HepG2 (cell line): ENCODE measurements around the gene VWA5B1. TPM values are rescaled to one million over a fixed set of nuclear protein-coding genes. Genes with fewer than 3 reads are reported as not detected.
A peak's percentile ranks its signal among the peaks of the same experiment; 100 is the strongest.

Experiments used
- ATF4 ChIP-seq, 2 experiments: fragments of 450-650 bp in 1 of 2; sonication (generic) in 1 of 2; formaldehyde crosslinking; IDR thresholded peaks; 2 replicates each; pipeline versions ENCODE4 v1.5.0 to v1.8.0; 2020 to 2022; ENCODE audit warnings: mild to moderate bottlenecking in 1 of 2, missing genetic modification reagents in 1 of 2
- HOXA3 ChIP-seq: sonication (generic); formaldehyde crosslinking; IDR thresholded peaks from 2 replicates; pipeline ENCODE4 v1.5.0; 2020; ENCODE audit warnings: missing genetic modification reagents
- ISX ChIP-seq: sonication (generic); formaldehyde crosslinking; conservative IDR thresholded peaks from 2 replicates; pipeline ENCODE4 v1.5.0; 2020; ENCODE audit warnings: missing genetic modification reagents
- MNT ChIP-seq: fragments of 450-650 bp; IDR thresholded peaks from 2 replicates; pipeline ENCODE4 v1.6.1; 2016
- NFIB ChIP-seq: sonication (generic); formaldehyde crosslinking; IDR thresholded peaks from 2 replicates; pipeline ENCODE4 v1.9.0; 2021; ENCODE audit warnings: missing genetic modification reagents, mild to moderate bottlenecking, borderline replicate concordance
- SIX4 ChIP-seq: sonication (generic); formaldehyde crosslinking; IDR thresholded peaks from 2 replicates; pipeline ENCODE4 v1.4.0; 2020; ENCODE audit warnings: missing genetic modification reagents
- TEAD3 ChIP-seq: optimal IDR thresholded peaks from 2 replicates; pipeline ENCODE3; 2016; ENCODE audit warnings: borderline replicate concordance
- ZBTB4 ChIP-seq: sonication (generic); formaldehyde crosslinking; IDR thresholded peaks from 2 replicates; pipeline ENCODE4 v1.4.0; 2020; ENCODE audit warnings: missing genetic modification reagents, mild to moderate bottlenecking, borderline replicate concordance
- ZHX2 ChIP-seq, 2 experiments: sonication (generic) in 1 of 2; formaldehyde crosslinking in 1 of 2; IDR thresholded peaks; 2 replicates each; pipeline versions ENCODE4 v1.6.1 to v1.9.0; 2014 to 2022; ENCODE audit warnings: antibody characterized with exemption in 1 of 2, borderline replicate concordance in 1 of 2, inconsistent platforms in 1 of 2, low read depth in 1 of 2, missing genetic modification reagents in 1 of 2
- ZNF563 ChIP-seq: sonication (generic); formaldehyde crosslinking; IDR thresholded peaks from 2 replicates; pipeline ENCODE4 v1.8.0; 2022; ENCODE audit warnings: mild to moderate bottlenecking, moderate library complexity, missing genetic modification reagents
- ZNF687 ChIP-seq: sonication (generic); formaldehyde crosslinking; IDR thresholded peaks from 2 replicates; pipeline ENCODE4 v1.5.1; 2020; ENCODE audit warnings: mild to moderate bottlenecking, missing genetic modification reagents, moderate library complexity
- ZSCAN25 ChIP-seq: sonication (generic); formaldehyde crosslinking; IDR thresholded peaks from 2 replicates; pipeline ENCODE4 v1.8.0; 2022; ENCODE audit warnings: mild to moderate bottlenecking, missing genetic modification reagents
- polyA plus RNA-seq, 8 experiments: library from polyadenylated mRNA; depleted of rRNA in 3 of 8; stranded (reverse) in 7 of 8; unstranded in 1 of 8; fragments of >200 nt; fragmentation: Illumina TruSeq in 4 of 8; extraction: Trizol in 4 of 8; gene quantifications; 2 replicates each; pipeline versions ENCODE4 v1.2.1 to v1.2.3, GENCODE V29; 2011 to 2016; ENCODE audit warnings: low read depth in 4 of 8, missing spikeins in 1 of 8, mixed read lengths in 1 of 8; ENCODE audit not compliant: insufficient read depth in 1 of 8
- total RNA-seq, 5 experiments: library from RNA; depleted of rRNA; stranded (reverse); fragments of >200 nt; fragmentation: Illumina TruSeq; extraction: Trizol; gene quantifications; 2 replicates each; pipeline ENCODE4 v1.2.3, GENCODE V29; 2016; ENCODE audit warnings: low read depth in 1 of 5

The VWA5B1 gene
- total and polyA plus RNA-seq, 2 of the 13 experiments (the other 11 are each of a cell fraction or from before 2014, with no cell fraction given) = not detected

- no peak for TF ChIP-seq ATF4 (CRISPR knock-in tag; IDR thresholded peaks at IDR 0.05)
- TF ChIP-seq ZSCAN25 = peak; percentile 96
- TF ChIP-seq ZNF563 (CRISPR knock-in tag) = no peak
- TF ChIP-seq ZBTB4 (CRISPR knock-in tag) = no peak
- no peak for TF ChIP-seq ZHX2 (IDR thresholded peaks at IDR 0.05; ENCODE audit: low read depth)
- TF ChIP-seq ZHX2 (CRISPR knock-in tag; IDR thresholded peaks at IDR 0.05; ENCODE audit: borderline replicate concordance) = no peak
- TF ChIP-seq HOXA3 (CRISPR knock-in tag) = no peak
- TF ChIP-seq ZNF687 (CRISPR knock-in tag) = peak; percentile 52
- no peak for TF ChIP-seq MNT
- peak; percentile 13 for TF ChIP-seq TEAD3 (CRISPR knock-in tag)
- TF ChIP-seq NFIB = no peak
- no peak for TF ChIP-seq ISX
- TF ChIP-seq SIX4 (CRISPR knock-in tag) = peak; percentile 97
Measured at GRCh38 chr1:20358761-20359263, 68.1 kb downstream of the VWA5B1 start (continued).
